ENCODE measurements around the gene USP6NL.

DNA sequence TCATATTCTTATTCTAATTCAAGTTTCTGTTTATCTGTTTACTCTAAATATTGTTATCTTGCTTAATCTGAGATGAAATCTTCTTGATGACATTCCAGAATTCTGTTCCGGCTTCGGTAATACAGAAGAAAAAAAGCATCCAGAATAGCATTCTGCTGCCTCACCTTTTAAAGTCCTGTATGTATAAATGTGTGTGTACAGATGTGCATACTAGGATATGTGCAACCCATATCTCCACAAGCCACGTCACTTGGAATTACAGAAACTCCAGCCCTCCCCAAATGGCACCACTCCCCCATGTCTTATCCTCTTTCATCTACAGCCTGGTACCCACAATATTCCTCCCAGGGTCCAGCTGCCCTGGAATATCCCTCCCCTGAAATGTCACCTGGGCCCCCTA lies 27.9 kb upstream of the USP6NL start:
- TF ChIP-seq, protein P1, sequence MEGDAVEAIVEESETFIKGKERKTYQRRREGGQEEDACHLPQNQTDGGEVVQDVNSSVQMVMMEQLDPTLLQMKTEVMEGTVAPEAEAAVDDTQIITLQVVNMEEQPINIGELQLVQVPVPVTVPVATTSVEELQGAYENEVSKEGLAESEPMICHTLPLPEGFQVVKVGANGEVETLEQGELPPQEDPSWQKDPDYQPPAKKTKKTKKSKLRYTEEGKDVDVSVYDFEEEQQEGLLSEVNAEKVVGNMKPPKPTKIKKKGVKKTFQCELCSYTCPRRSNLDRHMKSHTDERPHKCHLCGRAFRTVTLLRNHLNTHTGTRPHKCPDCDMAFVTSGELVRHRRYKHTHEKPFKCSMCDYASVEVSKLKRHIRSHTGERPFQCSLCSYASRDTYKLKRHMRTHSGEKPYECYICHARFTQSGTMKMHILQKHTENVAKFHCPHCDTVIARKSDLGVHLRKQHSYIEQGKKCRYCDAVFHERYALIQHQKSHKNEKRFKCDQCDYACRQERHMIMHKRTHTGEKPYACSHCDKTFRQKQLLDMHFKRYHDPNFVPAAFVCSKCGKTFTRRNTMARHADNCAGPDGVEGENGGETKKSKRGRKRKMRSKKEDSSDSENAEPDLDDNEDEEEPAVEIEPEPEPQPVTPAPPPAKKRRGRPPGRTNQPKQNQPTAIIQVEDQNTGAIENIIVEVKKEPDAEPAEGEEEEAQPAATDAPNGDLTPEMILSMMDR (IDR thresholded peaks at IDR 0.05): no peak
- no peak for TF ChIP-seq POLR2A (IDR thresholded peaks at IDR 0.05)

All from testis (tissue), 2 donors.